HK-2 (cell line): ENCODE data around the gene GPR156.

Experiments
- DNase-seq: peaks from one replicate; pipeline ENCODE4 v3.0.0-alpha.2; 2018; ENCODE audit not compliant: unreplicated experiment

The GPR156 gene

GRCh38 chr3:120119846-120120510, 165.0 kb downstream of the GPR156 start:
- no peak for DNase-seq
